Activated CD4-positive, alpha-beta memory T cell treated with anti-CD3 and anti-CD28 coated beads, Interleukin-2, amount 10 ng/mL, durations not matched to agents 7 days and 5 days (primary cell): ENCODE results near the gene LMX1B. TPM values are rescaled to one million over a fixed set of nuclear protein-coding genes. Genes with fewer than 3 reads are reported as not detected.
A peak's percentile ranks its signal among the peaks of the same experiment; 100 is the strongest.

Experiments
- CTCF ChIA-PET: fragments of 350-600 bp; sonication (Branson Sonifier 250); formaldehyde crosslinking; loops from one replicate; lab custom pipeline; 2021; ENCODE audit warnings: antibody characterized with exemption, inconsistent platforms; lab: Charles Lee
- POLR2A ChIA-PET: fragments of 350-600 bp; sonication (Branson Sonifier 250); formaldehyde crosslinking; loops from one replicate; lab custom pipeline; 2021; ENCODE audit warnings: antibody characterized with exemption; lab: Charles Lee
- DNase-seq: peaks from one replicate; pipeline ENCODE4 v3.0.0-alpha.2; 2020
- H3K27ac Mint-ChIP-seq: one replicate; pipeline ENCODE4 v1.8.0; 2021; ENCODE audit warnings: mild to moderate bottlenecking, mixed read lengths
- H3K27me3 Mint-ChIP-seq: one replicate; pipeline ENCODE4 v1.8.0; 2021; ENCODE audit warnings: mixed read lengths
- H3K36me3 Mint-ChIP-seq: one replicate; pipeline ENCODE4 v1.8.0; 2021; ENCODE audit warnings: low read depth, mixed read lengths
- H3K4me1 Mint-ChIP-seq: one replicate; pipeline ENCODE4 v1.8.0; 2021; ENCODE audit warnings: mixed read lengths
- H3K4me3 Mint-ChIP-seq: one replicate; pipeline ENCODE4 v1.8.0; 2021; ENCODE audit warnings: mild to moderate bottlenecking, mixed read lengths
- H3K9me3 Mint-ChIP-seq: one replicate; pipeline ENCODE4 v1.8.0; 2021; ENCODE audit warnings: mixed read lengths
- total RNA-seq, 2 experiments: library from RNA; stranded (reverse); gene quantifications; one replicate each; pipeline ENCODE4 v1.2.3, GENCODE V29; 2021

The LMX1B gene
- total RNA-seq, 2 experiments from 2014 or later: not detected

DNA sequence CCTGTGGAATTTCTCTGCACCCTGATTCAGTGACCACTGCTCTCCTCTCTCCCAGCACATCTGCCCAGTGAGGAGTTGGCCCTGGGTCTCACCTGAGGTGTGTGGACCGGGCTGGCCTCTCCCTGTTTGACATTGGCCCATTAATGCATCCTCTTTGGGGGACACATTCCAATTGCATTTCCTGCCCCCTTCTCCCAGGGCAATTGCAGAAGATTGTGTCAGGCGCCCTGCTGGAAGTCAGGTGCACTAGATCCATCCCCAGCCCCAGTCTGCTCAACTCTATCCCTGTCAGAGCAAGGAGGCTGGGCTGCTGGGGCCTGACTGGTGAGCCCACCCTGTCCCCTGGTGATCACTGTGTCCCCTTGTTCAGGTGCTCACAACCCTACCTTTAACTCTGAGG lies 84.5 kb downstream of the LMX1B start:
- Mint-ChIP-seq H3K4me3 (no peak overlapping the region), H3K27me3 (peaks cover 3% of the 10 kb centered on the region), H3K36me3 (no peaks in the 10 kb centered on the region), H3K27ac (no peak overlapping the region), H3K4me1 (no peaks in the 10 kb centered on the region), H3K9me3 (no peaks in the 10 kb centered on the region)
- no peak for DNase-seq
- ChIA-PET CTCF (no interaction called here), POLR2A (no interaction called here)

DNA sequence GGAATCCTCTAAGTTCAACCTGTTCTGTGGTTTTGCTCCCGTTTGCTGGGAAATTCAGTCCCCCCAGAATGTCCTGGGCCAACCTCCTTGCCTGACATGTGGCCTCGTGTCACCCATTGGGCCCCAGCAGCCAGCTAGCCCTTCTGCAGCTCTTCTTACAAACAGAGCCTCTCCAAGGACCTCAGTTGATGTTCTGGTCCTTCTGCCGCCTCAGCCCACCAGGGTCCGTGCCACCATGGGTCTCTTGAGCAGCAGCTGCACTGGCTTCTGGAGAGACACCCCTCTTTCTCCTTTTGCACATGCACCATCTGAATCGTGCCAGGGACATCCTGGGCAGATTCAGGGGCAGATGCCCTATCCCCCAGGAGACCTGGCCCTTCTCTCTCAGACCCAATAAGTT lies 85.0 kb downstream of the LMX1B start:
- Mint-ChIP-seq H3K27ac (no peak overlapping the region), H3K27me3 (peaks cover 5% of the 10 kb centered on the region), H3K4me3 (no peak overlapping the region), H3K36me3 (no peaks in the 10 kb centered on the region), H3K9me3 (no peaks in the 10 kb centered on the region), H3K4me1 (no peaks in the 10 kb centered on the region)
- CTCF ChIA-PET: no interaction called here
- POLR2A ChIA-PET: no interaction called here
- DNase-seq: no peak

DNA sequence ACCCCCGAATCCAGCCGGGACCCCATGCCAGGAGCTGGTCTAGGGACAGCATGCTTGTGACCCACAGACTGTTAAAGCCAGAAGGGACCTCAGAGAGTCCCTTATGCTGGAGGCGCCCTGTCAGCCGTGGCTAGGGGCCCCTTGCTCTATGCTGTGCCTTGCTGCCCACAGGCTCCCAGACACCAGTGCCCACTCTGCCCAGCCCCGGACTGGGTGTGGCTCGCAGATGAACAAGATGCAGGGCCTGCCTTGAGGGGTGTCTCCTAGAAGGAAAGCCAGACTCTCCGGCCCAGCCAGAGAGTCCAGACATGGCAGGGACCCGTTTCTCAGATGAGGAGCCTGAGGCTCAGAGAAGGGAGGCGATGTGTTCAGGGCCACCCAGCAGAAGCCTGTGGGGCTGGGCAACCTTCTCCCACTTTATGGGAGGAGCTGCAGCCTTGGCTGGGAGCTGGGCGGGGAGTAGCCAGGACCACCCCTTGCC lies 85.7 kb downstream of the LMX1B start:
- POLR2A ChIA-PET: no interaction called here
- no peak for DNase-seq
- Mint-ChIP-seq H3K36me3 (no peaks in the 10 kb centered on the region), H3K27me3 (peaks cover 10% of the 10 kb centered on the region), H3K4me1 (no peaks in the 10 kb centered on the region), H3K4me3 (no peak overlapping the region), H3K9me3 (no peaks in the 10 kb centered on the region), H3K27ac (no peak overlapping the region)
- CTCF ChIA-PET: interaction anchor here (1.3 kb wide), 1 partner anchor 10 kb away, joined by 3 read pairs; no protein-coding TSS in a partner anchor

DNA sequence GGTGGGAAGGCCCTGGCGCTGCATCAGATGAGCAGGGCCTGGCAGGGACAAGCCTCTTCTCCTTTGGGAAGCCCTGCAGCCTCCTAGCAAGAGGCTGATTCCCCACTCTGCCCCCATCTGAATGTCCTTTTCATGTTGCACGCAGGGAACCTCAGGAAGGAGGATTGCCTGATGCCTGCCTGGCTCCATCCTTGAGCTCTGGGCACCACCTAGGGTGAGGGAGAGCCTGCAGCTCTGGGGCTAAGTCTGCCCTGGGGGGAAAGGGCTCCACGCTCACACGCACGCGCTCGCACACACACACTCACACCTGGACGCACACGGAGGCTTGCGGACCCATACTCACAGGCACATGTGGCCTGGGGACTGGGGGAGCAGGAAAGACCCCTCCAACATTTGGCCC lies 86.6 kb downstream of the LMX1B start:
- no peak for DNase-seq
- Mint-ChIP-seq H3K27me3 (peaks cover 16% of the 10 kb centered on the region), H3K4me1 (peaks cover 6% of the 10 kb centered on the region), H3K4me3 (no peak overlapping the region), H3K36me3 (no peaks in the 10 kb centered on the region), H3K9me3 (no peaks in the 10 kb centered on the region), H3K27ac (no peak overlapping the region)
- ChIA-PET POLR2A (no interaction called here), CTCF (interaction anchor here (1.3 kb wide), 1 partner anchor 10 kb away, joined by 3 read pairs; no protein-coding TSS in a partner anchor)

DNA sequence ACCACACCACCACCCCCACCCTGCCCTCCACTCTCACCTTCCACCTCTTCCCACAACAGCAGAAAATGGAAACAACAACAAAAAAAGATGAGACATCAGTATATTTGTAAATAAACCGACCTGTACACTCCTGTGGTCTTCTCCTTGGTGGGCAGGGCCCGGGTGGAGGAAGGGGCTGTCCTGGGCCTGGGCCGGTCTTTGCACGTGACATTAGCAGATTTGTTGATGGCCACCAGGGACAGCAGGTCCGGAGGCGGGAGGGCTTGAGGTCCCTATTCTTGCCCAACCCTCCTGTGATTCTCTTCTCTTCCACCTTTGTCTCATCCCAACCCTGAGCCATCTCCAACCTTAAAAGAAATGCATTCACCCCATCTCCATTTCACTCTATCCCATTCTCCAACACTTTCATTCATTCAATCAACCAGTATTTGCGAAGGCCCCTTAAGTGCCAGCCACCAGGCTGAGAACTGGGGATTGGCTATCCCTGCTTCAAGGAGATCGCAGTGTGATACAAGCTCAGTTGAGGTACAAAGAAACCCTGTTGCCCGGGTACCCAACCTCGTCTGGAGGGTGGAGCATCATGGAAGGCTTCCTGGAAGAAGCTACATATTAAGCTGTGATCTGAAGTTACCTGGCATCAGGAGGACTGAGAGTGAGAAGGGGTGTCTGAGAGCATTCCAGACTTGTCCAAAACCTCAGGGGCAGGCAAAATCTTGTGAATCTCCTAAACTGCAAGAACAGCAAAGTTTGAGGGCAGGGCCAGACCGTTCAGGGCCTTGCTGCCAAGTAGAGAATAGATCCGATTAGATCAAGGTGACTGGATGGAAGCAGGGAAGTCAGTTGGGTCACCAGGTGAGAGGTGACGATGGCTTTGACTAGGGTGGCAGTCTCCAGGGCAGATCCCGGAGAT lies 87.4 kb downstream of the LMX1B start:
- no peaks in the 10 kb centered on the region for H3K9me3 Mint-ChIP-seq
- H3K27me3 Mint-ChIP-seq: peaks cover 20% of the 10 kb centered on the region
- no peak for DNase-seq
- ChIA-PET POLR2A (no interaction called here), CTCF (interaction anchor here (1.9 to 10.7 kb wide), 3 partner anchors 69 to 80 kb away, joined by 5 to 436 read pairs (median 6); no protein-coding TSS in a partner anchor)
- no peak overlapping the region for H3K27ac Mint-ChIP-seq
- H3K4me1 Mint-ChIP-seq: peaks cover 11% of the 10 kb centered on the region
- H3K36me3 Mint-ChIP-seq: no peaks in the 10 kb centered on the region
- H3K4me3 Mint-ChIP-seq: no peak overlapping the region

DNA sequence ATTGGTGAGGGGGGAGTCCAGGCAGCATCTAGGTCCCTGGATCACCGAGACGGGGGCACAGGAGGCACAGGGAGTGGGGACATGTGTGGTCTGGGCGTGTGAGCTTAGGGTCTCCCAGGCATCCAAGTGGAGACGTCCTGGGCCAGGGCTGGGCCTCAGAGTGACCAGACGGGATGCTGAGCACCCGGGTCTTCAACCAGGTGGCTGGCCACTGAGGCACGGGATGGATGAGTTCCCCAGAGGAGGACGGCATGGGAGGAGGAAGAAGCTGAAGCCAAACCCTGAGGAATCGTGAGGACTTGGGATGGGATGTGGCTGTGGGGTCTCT lies 88.0 kb downstream of the LMX1B start:
- POLR2A ChIA-PET: interaction anchor here (1.9 kb wide), 1 partner anchor 103 kb away, joined by 8 read pairs; the partner anchor contains the start of gene ZBTB43
- H3K36me3 Mint-ChIP-seq: no peaks in the 10 kb centered on the region

DNA sequence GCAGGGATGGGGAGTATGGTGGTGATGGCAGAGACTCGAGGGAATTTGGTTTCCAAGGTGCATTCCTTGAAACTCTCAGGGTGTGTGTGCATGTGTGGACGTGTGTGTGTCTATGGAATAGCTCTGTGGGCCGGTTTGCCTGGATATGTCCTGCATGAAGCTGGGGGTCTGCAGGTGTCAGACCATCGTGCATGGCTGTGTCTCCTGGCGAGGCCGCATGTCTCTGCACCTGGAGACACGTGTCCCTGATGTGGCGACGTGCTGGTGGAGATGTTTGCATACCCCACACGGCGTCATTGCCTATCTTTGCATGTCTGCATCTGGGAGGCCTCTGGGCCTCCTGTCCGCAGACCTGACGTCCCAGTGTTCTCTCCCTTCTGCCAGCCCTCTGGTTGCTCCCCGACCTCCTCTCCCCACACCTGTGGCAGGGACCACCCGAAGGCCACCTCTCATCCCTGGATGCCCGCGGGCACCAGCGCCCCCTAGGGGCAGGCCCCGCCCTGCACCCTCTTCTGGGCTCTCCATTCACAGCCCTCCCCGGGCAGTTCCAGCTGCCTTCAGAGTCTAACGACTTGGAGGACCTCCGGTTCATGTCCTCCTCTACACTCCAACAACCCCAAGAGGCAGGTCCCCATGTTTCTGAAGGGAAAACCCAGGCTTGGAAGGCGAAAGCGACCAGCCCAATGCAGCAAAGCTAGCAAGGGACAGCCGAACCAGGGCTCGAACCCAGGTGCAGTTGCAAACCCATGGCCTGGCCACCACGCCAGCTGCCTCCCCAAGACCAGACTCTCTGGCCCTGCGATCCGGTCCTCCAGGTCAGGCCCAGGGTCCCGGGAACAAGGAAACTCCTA lies 88.6 kb downstream of the LMX1B start:
- DNase-seq: peak; percentile 45
- CTCF ChIA-PET: interaction anchor here (0.9 to 10.7 kb wide), 14 partner anchors 9 to 103 kb away, joined by 3 to 436 read pairs (median 4); partner anchors contain the start of gene ZBTB43
- Mint-ChIP-seq H3K27ac (no peak overlapping the region), H3K36me3 (no peaks in the 10 kb centered on the region), H3K4me3 (no peak overlapping the region), H3K4me1 (peaks cover 13% of the 10 kb centered on the region), H3K27me3 (peaks cover 26% of the 10 kb centered on the region), H3K9me3 (no peaks in the 10 kb centered on the region)
- POLR2A ChIA-PET: interaction anchor here (1.0 to 1.9 kb wide), 2 partner anchors 21 to 103 kb away, joined by 4 to 8 read pairs; partner anchors contain the start of gene ZBTB43

More for the DNA sequence above, 88.0 kb downstream of the LMX1B start:
- Mint-ChIP-seq H3K9me3 (no peaks in the 10 kb centered on the region), H3K4me3 (no peak overlapping the region), H3K27me3 (peaks cover 25% of the 10 kb centered on the region), H3K4me1 (peaks cover 13% of the 10 kb centered on the region), H3K27ac (no peak overlapping the region)
- CTCF ChIA-PET: interaction anchor here (1.9 to 10.7 kb wide), 3 partner anchors 68 to 79 kb away, joined by 5 to 436 read pairs (median 6); no protein-coding TSS in a partner anchor
- no peak for DNase-seq

DNA sequence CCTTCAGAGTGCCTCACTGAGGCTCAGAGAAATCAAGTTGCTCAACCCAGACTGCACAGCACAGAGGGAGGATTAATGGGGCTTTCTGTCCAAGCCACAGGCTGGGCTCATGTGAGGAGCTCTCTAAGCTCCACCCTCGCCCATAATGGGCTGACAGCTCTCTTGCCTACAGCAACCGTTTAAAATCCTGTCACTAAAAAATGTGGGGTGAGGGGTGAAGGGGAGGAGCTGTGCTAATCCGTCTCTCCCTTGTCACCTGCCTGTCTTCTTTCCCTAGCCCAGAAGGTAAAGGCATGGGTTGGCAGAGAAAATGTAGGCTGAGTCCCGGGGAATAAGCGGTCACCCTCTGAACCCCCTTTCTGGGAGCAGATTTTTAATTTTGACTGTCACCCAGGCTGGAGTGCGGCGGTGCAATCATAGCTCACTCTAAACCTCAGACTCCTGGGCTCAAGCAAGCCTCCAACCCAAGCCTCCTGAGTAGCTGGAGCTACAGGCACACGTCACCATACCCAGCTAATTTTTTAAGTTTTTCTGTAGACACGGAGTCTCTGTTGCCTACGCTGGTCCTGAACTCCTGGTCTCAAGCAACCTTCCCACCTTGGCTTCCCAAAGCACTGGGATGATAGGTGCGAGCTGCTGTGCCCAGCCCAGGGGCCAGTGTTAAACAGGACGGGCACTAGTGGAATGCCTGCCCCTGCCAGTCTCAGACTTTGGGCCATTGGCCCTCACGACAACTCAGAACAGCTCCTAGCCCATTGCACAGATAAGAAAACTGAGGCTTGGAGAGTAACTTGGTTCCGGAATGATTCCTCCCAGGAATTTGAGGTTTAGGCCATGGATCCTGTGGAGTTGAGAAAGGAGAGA lies 89.5 kb downstream of the LMX1B start:
- H3K9me3 Mint-ChIP-seq: no peaks in the 10 kb centered on the region
- no peak overlapping the region for H3K27ac Mint-ChIP-seq
- POLR2A ChIA-PET: interaction anchor here (1.0 to 1.9 kb wide), 2 partner anchors 20 to 102 kb away, joined by 4 to 8 read pairs; partner anchors contain the start of gene ZBTB43
- H3K4me1 Mint-ChIP-seq: peaks cover 13% of the 10 kb centered on the region
- CTCF ChIA-PET: interaction anchor here (0.9 to 10.7 kb wide), 15 partner anchors 8 to 102 kb away, joined by 3 to 436 read pairs (median 4); partner anchors contain the start of gene ZBTB43
- no peak for DNase-seq
- no peak overlapping the region for H3K4me3 Mint-ChIP-seq
- peaks cover 26% of the 10 kb centered on the region for H3K27me3 Mint-ChIP-seq
- no peaks in the 10 kb centered on the region for H3K36me3 Mint-ChIP-seq

DNA sequence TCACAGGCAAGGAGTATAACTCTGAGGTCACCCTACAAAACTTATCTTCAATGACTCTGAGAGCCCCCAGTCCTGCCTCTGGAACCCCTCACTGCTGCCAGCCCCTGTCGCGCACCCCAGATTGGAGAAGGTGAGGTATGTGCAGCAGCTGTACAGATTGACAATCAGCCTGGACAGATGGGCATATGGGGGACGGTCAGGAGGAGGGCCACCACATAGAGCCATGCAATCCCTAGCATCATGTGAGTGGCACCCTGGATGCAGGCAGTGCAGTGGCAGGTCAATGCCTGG lies 90.1 kb downstream of the LMX1B start:
- Mint-ChIP-seq H3K9me3 (no peaks in the 10 kb centered on the region), H3K4me3 (no peak overlapping the region), H3K36me3 (no peaks in the 10 kb centered on the region), H3K27ac (no peak overlapping the region), H3K27me3 (peaks cover 26% of the 10 kb centered on the region), H3K4me1 (peaks cover 13% of the 10 kb centered on the region)
- ChIA-PET POLR2A (interaction anchor here (1.9 to 4.4 kb wide), 2 partner anchors 20 to 101 kb away, joined by 8 to 31 read pairs; partner anchors contain the start of gene ZBTB43), CTCF (interaction anchor here (1.3 to 10.7 kb wide), 5 partner anchors 8 to 77 kb away, joined by 4 to 436 read pairs (median 9); no protein-coding TSS in a partner anchor)
- no peak for DNase-seq

DNA sequence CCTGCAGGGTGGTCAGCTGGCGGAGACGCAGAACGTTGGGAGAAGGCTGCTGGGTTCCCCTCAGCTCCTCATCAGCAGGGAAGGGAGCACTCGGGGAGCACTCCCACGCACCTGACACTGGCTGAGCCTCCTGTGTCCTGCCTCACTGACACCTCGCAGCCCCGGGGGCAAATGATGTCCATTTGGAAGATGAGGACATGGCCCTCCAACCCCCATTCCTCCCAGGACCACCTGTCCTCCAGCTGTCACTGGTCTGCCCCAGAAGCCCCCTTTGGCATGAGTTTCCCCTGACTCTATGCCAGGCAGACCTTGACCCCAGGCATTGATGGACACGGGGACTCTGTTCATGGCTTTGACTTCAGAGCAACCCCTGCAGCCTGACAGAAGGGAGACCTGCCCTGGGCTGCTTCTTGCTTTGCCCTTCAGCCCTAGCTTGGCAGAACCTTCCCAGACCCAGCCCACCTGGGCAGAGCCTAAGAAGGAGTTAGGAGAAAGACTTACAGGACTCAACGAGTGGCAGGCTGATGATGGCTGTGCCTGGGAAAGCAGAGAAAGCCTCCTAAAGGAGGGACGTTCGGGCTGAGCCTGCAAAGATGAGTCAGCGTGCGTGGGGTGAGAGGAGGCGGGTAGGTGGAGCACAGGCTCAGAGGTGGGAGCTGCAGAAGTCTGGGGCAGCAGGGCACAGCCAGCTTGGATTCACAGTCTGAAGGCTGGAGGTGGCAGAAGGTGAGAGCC lies 90.6 kb downstream of the LMX1B start:
- Mint-ChIP-seq H3K4me3 (no peak overlapping the region), H3K9me3 (no peaks in the 10 kb centered on the region), H3K27me3 (peaks cover 26% of the 10 kb centered on the region), H3K36me3 (no peaks in the 10 kb centered on the region), H3K4me1 (peaks cover 13% of the 10 kb centered on the region), H3K27ac (no peak overlapping the region)
- POLR2A ChIA-PET: interaction anchor here (1.0 to 4.8 kb wide), 3 partner anchors 20 to 101 kb away, joined by 6 to 31 read pairs (median 18); partner anchors contain the start of gene ZBTB43
- no peak for DNase-seq
- CTCF ChIA-PET: interaction anchor here (0.5 to 10.7 kb wide), 24 partner anchors 7 to 1409 kb away, joined by 3 to 436 read pairs (median 7); partner anchors contain the start of genes ZBTB34 and ZBTB43
